HepG2 (cell line): Measurements from ENCODE around the gene RICTOR. TPM values are rescaled to one million over a fixed set of nuclear protein-coding genes. Genes with fewer than 3 reads are reported as not detected.

Experiments used
- AGO2 ChIP-seq: fragments of 200-400 bp; formaldehyde crosslinking; optimal IDR thresholded peaks from 2 replicates; pipeline ENCODE3; 2017; ENCODE audit warnings: mild to moderate bottlenecking, low read depth, low read length, moderate library complexity
- ATF7 ChIP-seq, 2 experiments: fragments of 450-650 bp in 1 of 2; sonication (generic) in 1 of 2; formaldehyde crosslinking in 1 of 2; IDR thresholded peaks; 2 replicates each; pipeline versions ENCODE4 v1.4.0 to v1.6.1; 2016 to 2020; ENCODE audit warnings: antibody characterized with exemption in 1 of 2, mild to moderate bottlenecking in 1 of 2, missing genetic modification reagents in 1 of 2
- BORCS8-MEF2B ChIP-seq: sonication (generic); formaldehyde crosslinking; IDR thresholded peaks from 2 replicates; pipeline ENCODE4 v1.8.0; 2022; ENCODE audit warnings: mild to moderate bottlenecking, missing genetic modification reagents
- BRCA1 ChIP-seq: sonication (generic); formaldehyde crosslinking; IDR thresholded peaks from 2 replicates; pipeline ENCODE4 v1.4.0; 2020; ENCODE audit warnings: missing genetic modification reagents
- CBX1 ChIP-seq: IDR thresholded peaks from one replicate; pipeline ENCODE4 v1.6.1; 2016; ENCODE audit warnings: antibody characterized with exemption, low read depth
- CEBPB ChIP-seq: IDR thresholded peaks from 2 replicates; pipeline ENCODE4 v1.6.1; 2011; ENCODE audit warnings: low read depth, low read length, improper control_type of control experiment, borderline replicate concordance
- DPF2 ChIP-seq: sonication (generic); formaldehyde crosslinking; IDR thresholded peaks from 2 replicates; pipeline ENCODE4 v1.4.0; 2020; ENCODE audit warnings: mild to moderate bottlenecking, low read depth, missing genetic modification reagents, borderline replicate concordance
- FOXM1 ChIP-seq: sonication (generic); formaldehyde crosslinking; IDR thresholded peaks from 2 replicates; pipeline ENCODE4 v1.5.0; 2020; ENCODE audit warnings: missing genetic modification reagents
- HNRNPK ChIP-seq: fragments of 200-400 bp; formaldehyde crosslinking; IDR thresholded peaks from 2 replicates; pipeline ENCODE4 v1.6.1; 2018; ENCODE audit warnings: low read length, low read depth, moderate library complexity, mild to moderate bottlenecking; ENCODE audit not compliant: poor library complexity, severe bottlenecking
- IKZF5 ChIP-seq: IDR thresholded peaks from 2 replicates; pipeline ENCODE4 v1.6.1; 2018; ENCODE audit warnings: missing genetic modification reagents, mild to moderate bottlenecking, missing compliant biosample characterization
- JUN ChIP-seq: sonication (generic); formaldehyde crosslinking; IDR thresholded peaks from 2 replicates; pipeline ENCODE4 v1.4.0; 2020; ENCODE audit warnings: mild to moderate bottlenecking, missing genetic modification reagents
- MED8 ChIP-seq: sonication (generic); formaldehyde crosslinking; IDR thresholded peaks from 2 replicates; pipeline ENCODE4 v1.8.1; 2023; ENCODE audit warnings: mild to moderate bottlenecking, missing genetic modification reagents; ENCODE audit not compliant: insufficient replicate concordance
- MEIS1 ChIP-seq: sonication (generic); formaldehyde crosslinking; IDR thresholded peaks from 2 replicates; pipeline ENCODE4 v1.9.0; 2021; ENCODE audit warnings: mild to moderate bottlenecking, missing genetic modification reagents, moderate library complexity, borderline replicate concordance
- NAIF1 ChIP-seq: sonication (generic); formaldehyde crosslinking; IDR thresholded peaks from 2 replicates; pipeline ENCODE4 v1.5.0; 2020; ENCODE audit warnings: mild to moderate bottlenecking, missing genetic modification reagents, borderline replicate concordance
- NFE2L2 ChIP-seq: fragments of 150-350 bp; IDR thresholded peaks from 2 replicates; pipeline ENCODE4 v1.6.1; 2014; ENCODE audit warnings: low read length
- NONO ChIP-seq, 2 experiments: fragments of 450-650 bp in 1 of 2; sonication (generic) in 1 of 2; formaldehyde crosslinking in 1 of 2; IDR thresholded peaks in 1 of 2; conservative IDR thresholded peaks in 1 of 2; 2 replicates each; pipeline versions ENCODE4 v1.6.1 to v1.8.0; 2017 to 2022; ENCODE audit warnings: mild to moderate bottlenecking in 1 of 2, missing genetic modification reagents in 1 of 2, moderate library complexity in 1 of 2
- NR2C2 ChIP-seq: sonication (generic); formaldehyde crosslinking; IDR thresholded peaks from 2 replicates; pipeline ENCODE4 v1.4.0; 2020; ENCODE audit warnings: missing genetic modification reagents, mild to moderate bottlenecking, moderate library complexity, borderline replicate concordance
- NR2F2 ChIP-seq: IDR thresholded peaks from 2 replicates; pipeline ENCODE4 v1.6.1; 2012; ENCODE audit warnings: low read depth, inconsistent platforms, borderline replicate concordance
- SRSF4 ChIP-seq: fragments of 200-400 bp; formaldehyde crosslinking; IDR thresholded peaks from one replicate; pipeline ENCODE4 v1.6.1; 2018; ENCODE audit warnings: mild to moderate bottlenecking, low read depth, low read length, moderate library complexity; ENCODE audit not compliant: poor library complexity, severe bottlenecking
- ZBTB39 ChIP-seq: sonication (generic); formaldehyde crosslinking; IDR thresholded peaks from 2 replicates; pipeline ENCODE4 v1.5.0; 2020; ENCODE audit warnings: missing genetic modification reagents
- ZNF124 ChIP-seq: sonication (generic); formaldehyde crosslinking; IDR thresholded peaks from 2 replicates; pipeline ENCODE4 v1.4.0; 2020; ENCODE audit warnings: missing genetic modification reagents
- ZNF143 ChIP-seq: sonication (generic); formaldehyde crosslinking; IDR thresholded peaks from 2 replicates; pipeline ENCODE4 v1.4.0; 2020; ENCODE audit warnings: missing genetic modification reagents
- ZNF253 ChIP-seq: sonication (generic); formaldehyde crosslinking; IDR thresholded peaks from 2 replicates; pipeline ENCODE4 v1.8.0; 2022; ENCODE audit warnings: mild to moderate bottlenecking, missing genetic modification reagents, borderline replicate concordance
- ZNF30 ChIP-seq: sonication (generic); formaldehyde crosslinking; IDR thresholded peaks from 2 replicates; pipeline ENCODE4 v1.5.0; 2020; ENCODE audit warnings: mild to moderate bottlenecking, missing genetic modification reagents
- ZNF343 ChIP-seq: sonication (generic); formaldehyde crosslinking; IDR thresholded peaks from 2 replicates; pipeline ENCODE4 v1.4.0; 2020; ENCODE audit warnings: mild to moderate bottlenecking, missing genetic modification reagents
- ZNF460 ChIP-seq: sonication (generic); formaldehyde crosslinking; IDR thresholded peaks from 2 replicates; pipeline ENCODE4 v1.5.1; 2020; ENCODE audit warnings: missing genetic modification reagents, mild to moderate bottlenecking, borderline replicate concordance
- ZNF839 ChIP-seq: sonication (generic); formaldehyde crosslinking; IDR thresholded peaks from 2 replicates; pipeline ENCODE4 v1.4.0; 2020; ENCODE audit warnings: missing genetic modification reagents, mild to moderate bottlenecking, borderline replicate concordance
- ZSCAN20 ChIP-seq: sonication (generic); formaldehyde crosslinking; IDR thresholded peaks from 2 replicates; pipeline ENCODE4 v1.4.0; 2020; ENCODE audit warnings: missing genetic modification reagents, mild to moderate bottlenecking, borderline replicate concordance
- ZZZ3 ChIP-seq: sonication (generic); formaldehyde crosslinking; IDR thresholded peaks from 2 replicates; pipeline ENCODE4 v1.4.0; 2020; ENCODE audit warnings: missing genetic modification reagents, mild to moderate bottlenecking, borderline replicate concordance
- polyA plus RNA-seq, 8 experiments: library from polyadenylated mRNA; depleted of rRNA in 3 of 8; stranded (reverse) in 7 of 8; unstranded in 1 of 8; fragments of >200 nt; fragmentation: Illumina TruSeq in 4 of 8; extraction: Trizol in 4 of 8; gene quantifications; 2 replicates each; pipeline versions ENCODE4 v1.2.1 to v1.2.3, GENCODE V29; 2011 to 2016; ENCODE audit warnings: low read depth in 4 of 8, missing spikeins in 1 of 8, mixed read lengths in 1 of 8; ENCODE audit not compliant: insufficient read depth in 1 of 8
- total RNA-seq, 5 experiments: library from RNA; depleted of rRNA; stranded (reverse); fragments of >200 nt; fragmentation: Illumina TruSeq; extraction: Trizol; gene quantifications; 2 replicates each; pipeline ENCODE4 v1.2.3, GENCODE V29; 2016; ENCODE audit warnings: low read depth in 1 of 5

RICTOR gene
- total and polyA plus RNA-seq, 2 of the 13 experiments (the other 11 are each of a cell fraction or from before 2014, with no cell fraction given) = 10.7 to 15.4 TPM

GRCh38 chr5:39100851-39101396 is 26.7 kb upstream of the RICTOR start (continued):
- TF ChIP-seq ZBTB39 (no peak), MEIS1 (CRISPR knock-in tag) (no peak), BORCS8-MEF2B (CRISPR knock-in tag) (no peak), NR2C2 (CRISPR knock-in tag) (peak; percentile 25; the same call in 1 of the 2 replicates), SRSF4 (no peak), ZNF30 (no peak), NAIF1 (CRISPR knock-in tag) (no peak), IKZF5 (CRISPR knock-in tag) (0 out of 2 replicates have a peak, but pooled peaks have one; percentile 49), MED8 (CRISPR knock-in tag) (no peak), JUN (no peak), CEBPB (peak; percentile 45; the same call in 1 of the 2 replicates), ZNF124 (CRISPR knock-in tag) (no peak), DPF2 (CRISPR knock-in tag) (no peak; the same call in 1 of the 2 replicates), ZZZ3 (no peak), ZNF839 (no peak), ZSCAN20 (CRISPR knock-in tag) (no peak), BRCA1 (CRISPR knock-in tag) (no peak), ZNF143 (CRISPR knock-in tag) (no peak), NONO (IDR thresholded peaks at IDR 0.05) (no peak), NONO (CRISPR knock-in tag; conservative IDR thresholded peaks at IDR 0.05) (no peak), CBX1 (no peak), NR2F2 (no peak), HNRNPK (no peak), ZNF253 (CRISPR knock-in tag) (no peak), AGO2 (no peak), FOXM1 (CRISPR knock-in tag) (no peak), ATF7 (IDR thresholded peaks at IDR 0.05) (no peak), ATF7 (CRISPR knock-in tag; IDR thresholded peaks at IDR 0.05) (no peak), ZNF460 (CRISPR knock-in tag) (no peak), NFE2L2 (peak; percentile 60), ZNF343 (no peak)
